Measurements from ENCODE around the gene RFPL1.

- TF ChIP-seq CTCF (conservative IDR thresholded peaks at IDR 0.05) (no peak), EZH2 (IDR thresholded peaks at IDR 0.05; ENCODE audit: low read depth) (no peak)
Observed at GRCh38 chr22:29478326-29479276, 40.2 kb downstream of the RFPL1 start.

Measured in PC-9 (cell line).